HG02642 (cell line): ENCODE results near the gene CFAP141.

Source experiments
- ATAC-seq: cut with Tn5 transposase; IDR thresholded peaks from one replicate; pipeline ENCODE4 v1.9.1; 2021; ENCODE audit warnings: mild to moderate bottlenecking; ENCODE audit not compliant: unreplicated experiment, poor library complexity

The CFAP141 gene

DNA sequence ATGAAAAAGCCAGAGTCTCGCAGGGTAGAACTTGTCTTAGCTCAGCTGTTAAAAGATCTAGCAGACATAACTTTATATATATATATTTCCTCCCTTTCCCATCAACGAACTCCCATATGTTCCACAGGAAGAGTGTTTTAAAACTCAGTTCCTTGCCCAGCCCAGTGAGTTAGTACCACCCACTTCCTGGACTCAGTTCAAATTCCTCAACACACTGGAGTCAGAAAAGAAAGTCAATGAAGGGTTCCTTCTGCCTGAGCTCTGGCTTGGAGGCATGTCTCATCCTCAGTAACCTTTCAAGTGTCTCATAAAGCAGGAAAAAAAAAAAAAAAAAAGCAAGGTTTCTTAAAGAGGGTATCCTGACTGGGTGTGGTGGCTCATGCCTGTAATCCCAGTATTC, 29.8 kb downstream of the CFAP141 start:
- no peak for ATAC-seq

DNA sequence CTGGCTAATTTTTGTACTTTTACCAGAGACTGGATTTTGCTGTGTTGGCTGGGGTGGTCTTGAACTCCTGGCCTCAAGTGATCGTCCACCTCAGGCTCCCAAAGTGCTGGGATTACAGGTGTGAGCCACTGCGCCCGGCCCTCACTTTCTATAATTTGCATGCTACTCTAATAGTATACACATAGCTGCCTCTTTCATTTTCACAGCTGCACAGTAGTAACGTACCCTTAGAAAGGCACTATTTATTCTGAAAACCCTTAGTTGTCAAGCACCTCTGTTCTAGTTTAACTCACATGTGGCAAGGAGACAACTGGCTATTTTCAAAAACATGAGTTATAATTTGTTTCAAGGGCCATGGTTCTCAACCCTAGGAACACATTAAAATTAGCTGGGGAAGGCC, 31.5 kb downstream of the CFAP141 start:
- no peak for ATAC-seq

DNA sequence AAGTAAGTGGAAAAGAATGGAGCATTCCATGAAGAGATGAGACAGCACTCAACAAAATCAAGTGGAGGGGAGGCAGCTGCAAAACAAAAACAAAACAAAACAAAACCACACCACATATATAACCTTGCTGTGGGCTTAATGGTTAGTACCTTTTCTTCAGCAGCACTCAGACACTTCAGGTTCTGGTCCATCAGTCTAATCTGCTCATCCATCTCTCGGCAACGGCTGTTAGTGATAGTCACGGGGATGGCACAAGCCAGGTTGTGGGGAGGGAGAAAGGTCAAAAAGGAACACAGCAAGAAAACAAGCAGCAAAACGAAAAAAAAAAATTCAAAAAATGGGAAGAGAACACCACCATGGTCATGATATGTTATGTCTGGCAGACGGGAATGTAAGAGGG, 34.3 kb downstream of the CFAP141 start:
- no peak for ATAC-seq

DNA sequence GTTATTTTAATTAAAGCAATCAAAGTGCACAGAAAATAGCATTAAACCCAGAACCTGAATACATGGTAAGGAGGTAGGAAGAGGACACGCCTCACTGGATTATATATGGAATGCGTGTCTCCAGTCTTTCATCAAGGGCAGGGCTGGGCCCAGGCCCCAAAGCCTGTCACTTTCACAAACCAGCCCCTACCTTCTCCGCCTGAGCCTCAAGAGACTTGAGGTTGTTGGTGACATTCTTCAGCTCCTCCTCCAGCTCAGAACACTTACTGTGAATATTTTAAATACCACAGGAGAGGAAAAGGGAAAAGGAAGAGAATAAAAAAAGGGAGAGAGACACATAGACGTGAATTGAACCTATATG, 34.9 kb downstream of the CFAP141 start:
- no peak for ATAC-seq

DNA sequence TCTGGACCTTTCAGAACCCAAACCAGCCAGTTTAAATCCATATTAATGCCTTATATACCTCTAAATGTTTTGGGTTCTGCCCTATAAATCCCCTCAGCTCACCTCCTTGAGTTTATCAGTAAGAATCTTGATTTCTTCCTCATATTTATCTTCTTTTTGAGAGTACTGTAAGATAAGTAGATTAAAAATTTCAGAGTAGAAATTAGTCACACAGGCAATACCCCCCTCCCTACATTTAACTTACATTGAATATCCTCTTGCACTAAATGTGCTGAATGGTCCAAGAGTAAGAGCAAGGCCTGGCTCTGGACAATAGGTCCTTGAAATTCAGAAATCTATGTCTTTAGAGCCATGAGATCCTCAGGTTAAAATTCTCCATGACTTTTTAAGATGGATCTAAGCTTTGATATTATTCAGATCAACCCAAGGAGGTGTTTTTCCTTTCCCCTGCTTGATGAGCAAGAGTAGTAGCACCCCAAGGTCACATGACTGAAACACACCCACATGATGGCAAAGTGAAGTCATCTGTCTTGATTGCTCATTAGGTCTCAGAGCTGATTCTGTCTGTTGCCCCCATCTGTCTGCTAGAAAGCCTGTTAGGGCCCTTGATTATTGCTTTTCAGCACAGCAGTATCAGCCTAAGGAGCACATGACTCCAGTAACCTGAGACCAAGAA, 35.4 kb downstream of the CFAP141 start:
- ATAC-seq, result no peak

DNA sequence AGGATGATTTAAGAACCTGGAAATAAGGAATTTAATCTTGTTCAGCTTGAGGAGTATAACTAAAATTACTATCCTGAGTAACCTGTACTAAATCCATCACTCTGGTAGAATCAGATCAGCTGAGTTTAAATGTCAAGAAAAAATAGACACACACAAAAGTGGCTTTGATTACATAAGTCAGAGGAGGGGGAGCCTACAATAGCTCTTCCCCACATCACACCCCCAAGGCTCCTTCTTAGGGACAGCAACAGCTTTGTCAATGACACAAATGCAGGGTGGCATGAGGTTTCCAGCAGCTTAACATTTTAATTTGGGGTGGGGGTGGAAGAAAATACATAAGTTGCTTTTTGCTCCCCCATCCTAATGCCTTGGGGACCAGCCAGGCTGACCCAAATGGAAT, 38.7 kb downstream of the CFAP141 start:
- ATAC-seq, result no peak

DNA sequence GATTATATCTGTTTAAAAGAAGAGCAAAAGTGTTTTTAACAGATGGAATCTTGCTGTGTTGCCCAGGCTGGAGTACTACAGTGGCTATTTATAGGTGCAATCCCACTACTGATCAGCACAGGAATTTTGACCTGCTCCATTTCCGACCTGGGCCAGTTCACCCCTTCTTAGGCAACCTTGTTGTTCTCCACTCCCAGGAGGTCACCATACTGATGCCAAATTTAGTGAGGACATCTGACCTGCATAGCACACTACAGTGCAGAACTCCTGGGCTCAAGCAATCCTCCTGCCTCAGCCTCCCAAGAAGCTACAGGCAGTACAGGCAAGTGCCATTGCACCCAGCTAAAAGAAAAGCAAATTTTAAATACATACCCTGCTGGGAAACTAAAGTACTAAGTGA, 39.9 kb downstream of the CFAP141 start:
- no peak for ATAC-seq

DNA sequence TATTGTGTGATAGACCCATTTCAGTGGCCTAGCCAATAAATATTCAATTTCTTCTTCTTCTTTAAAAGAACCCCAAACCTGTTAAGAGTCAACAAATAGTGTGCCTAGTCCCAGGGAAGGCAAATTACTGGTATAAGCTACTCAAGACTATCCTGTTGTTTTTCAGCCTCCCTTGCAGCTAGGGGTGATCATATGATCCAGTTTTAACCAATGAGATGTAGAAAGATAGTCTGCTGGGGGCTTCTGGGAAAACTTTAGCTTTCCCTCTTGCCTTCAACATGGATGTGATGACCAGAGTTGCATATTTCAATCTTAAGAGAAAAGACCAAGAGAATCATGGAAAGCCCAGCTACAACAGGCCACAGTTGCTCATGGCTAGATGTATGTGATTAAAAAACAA, 46.6 kb downstream of the CFAP141 start:
- no peak for ATAC-seq

DNA sequence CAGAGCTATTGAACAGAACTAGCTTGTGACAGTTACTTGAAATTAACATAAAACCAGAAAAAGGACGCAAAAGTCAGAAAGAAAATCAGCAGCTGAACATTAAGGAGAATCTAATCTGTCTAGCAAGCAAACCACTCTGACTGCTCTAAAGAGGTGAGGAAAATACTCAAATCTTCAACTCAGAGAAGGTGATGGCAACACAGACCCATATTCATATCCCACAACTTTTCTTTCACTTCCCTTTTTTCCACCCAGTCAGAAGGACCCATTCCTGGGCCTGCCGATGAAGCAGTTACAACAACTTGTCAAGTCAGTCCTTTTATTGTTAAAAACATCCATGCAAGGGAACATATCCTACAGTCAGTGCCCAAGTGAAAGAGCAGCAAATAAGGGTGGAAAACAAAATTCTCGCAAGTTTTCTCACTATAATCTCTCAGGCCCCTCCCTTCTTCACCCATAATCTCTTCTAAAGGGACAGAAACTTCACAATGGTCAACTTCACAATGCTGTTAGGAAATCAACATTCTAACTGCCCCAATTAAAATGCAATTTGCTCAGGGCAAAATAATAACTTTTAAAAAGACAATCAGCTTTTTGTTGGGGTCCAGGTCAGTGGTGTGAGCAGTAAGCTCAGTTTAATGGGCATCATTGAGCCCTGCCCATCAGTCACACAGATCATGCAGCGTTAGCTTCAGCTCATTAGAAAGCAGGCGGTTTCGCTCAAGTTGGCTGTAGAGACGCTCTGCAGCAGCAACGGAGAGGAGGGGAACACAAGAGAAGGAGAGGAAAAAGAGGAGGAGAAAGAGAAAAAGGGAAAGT, 47.6 kb downstream of the CFAP141 start:
- ATAC-seq, result no peak

DNA sequence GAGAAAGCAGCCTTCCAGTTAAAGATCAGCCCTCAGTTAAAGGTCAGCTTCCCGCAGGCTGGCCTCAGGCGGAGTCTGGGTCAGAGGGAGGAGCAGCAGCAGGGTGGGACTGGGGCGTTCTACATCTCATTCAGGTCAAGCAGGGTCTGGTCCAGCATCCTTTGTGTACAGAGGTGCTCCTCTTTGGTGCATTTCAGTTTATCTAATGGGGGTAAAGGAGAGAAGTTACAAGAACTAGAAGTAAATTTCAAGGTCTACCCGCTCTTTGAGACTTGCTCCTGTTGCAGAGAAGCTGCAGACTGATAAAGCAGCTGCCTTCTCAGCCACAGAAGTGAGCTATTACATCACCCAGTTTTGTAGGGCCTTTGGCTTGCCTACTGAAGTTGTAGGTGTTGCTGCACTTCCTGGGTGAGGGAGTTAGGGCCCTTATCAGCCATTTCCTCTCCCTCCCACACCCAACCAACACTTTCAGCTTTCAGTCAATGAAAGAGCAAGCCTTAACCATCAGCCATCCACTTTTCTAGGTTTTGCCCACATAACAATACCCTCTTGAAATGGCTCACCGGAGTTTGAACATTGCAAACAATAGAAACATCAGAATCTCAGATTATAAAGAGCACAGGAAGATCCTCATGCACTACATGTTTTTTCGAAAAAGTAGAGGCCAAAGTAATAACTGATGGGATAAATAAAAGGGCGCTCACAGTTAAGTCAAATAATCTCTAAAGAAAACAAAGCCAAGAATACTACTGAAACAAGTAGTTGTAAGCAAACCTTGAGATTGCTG, 48.4 kb downstream of the CFAP141 start:
- ATAC-seq, result peak; percentile 77

DNA sequence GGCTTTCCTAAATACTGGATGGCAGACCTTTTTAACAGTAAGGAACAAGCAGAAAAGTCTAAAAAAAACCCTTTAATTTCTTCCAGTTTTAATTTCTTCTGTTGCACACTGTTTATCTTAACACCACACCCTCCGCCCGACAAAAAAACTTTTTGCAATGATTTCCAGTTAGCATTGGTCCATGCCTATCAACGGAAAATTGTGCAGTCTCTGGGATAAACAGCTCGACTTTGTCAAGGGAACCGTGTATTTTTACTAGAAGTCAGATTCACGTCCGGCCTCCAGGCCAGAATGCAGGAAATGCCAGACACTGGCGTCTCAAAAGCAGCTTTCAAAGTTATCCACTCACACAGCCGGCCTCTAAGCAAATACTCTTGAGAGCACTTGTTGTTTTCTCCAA, 50.9 kb downstream of the CFAP141 start:
- no peak for ATAC-seq

DNA sequence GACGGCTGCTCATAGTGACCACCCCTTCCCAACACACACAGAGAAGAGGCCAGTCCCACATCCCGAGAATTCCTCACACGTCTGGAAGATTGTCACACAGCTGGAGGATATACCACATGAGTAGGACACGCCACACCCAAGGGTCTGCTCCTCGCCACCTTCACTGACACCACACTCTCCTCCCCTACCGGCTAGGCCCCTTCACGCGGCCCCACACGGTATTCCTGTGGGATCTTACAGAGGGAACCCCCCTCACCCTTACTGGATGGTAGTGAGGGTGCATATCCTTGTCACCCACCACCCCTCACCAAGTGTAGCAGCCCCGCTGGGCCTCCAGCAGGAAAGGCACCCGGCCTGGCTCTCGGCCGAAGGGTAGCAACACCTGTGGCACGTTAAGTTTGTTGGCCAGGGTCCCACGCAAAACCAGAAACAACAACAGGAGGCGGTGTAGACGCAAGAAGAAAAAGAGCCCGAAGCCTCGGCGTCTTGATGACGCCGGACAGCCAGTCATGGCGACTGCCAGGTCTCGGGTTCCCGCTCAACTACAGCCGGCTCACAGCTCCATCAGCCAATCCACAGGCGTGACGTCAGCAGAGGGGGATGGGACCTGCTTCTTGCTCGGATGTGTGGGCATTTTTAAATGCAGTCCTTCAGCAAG, 51.5 kb downstream of the CFAP141 start, which contains the start of gene NUP210L:
Gene NUP210L, minus strand, starts transcription at position 540 of the 658 bp plus-strand sequence.
- ATAC-seq, result no peak

DNA sequence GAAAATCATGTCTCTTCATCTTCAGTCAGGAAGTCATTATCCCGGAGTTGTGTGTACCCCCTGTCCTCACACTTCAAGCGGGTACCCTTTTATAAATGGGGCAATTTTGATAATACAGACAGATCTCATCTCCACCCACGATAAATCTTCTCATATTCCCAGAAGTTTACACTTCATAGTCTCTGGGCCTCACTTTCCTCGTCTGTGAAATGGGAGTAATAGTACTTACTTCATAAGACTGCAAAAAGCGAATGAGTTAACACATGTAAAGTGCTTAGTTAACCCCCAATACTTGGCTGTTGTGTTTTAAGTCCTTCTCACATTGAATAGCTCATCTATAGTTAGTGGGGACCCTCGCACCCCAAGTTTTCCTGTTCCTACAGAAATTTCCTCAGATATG, 52.1 kb downstream of the CFAP141 start:
- ATAC-seq, result no peak

DNA sequence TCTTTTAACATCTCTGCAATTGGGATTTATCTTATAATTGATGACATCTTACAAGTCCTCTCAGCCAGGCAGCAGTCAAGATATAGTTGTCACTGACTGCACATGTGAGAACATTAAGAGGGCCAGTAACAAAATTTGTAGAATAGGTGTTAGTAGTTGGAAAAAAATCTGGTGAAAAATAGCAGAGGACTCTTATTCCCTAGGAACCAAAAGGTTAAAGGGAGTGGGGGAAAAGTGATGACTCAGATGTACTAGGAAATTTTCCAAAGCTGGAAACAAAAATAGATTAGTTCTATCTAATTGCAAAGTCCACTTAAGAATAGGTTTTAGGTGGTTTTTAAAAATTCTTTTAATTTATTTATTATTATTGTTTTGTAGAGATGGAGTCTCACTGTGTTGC, 54.8 kb downstream of the CFAP141 start:
- no peak for ATAC-seq
